ENCODE measurements around the gene SUGCT. TPM values are rescaled to one million over a fixed set of nuclear protein-coding genes. Genes with fewer than 3 reads are reported as not detected.

Gene SUGCT
- total RNA-seq, 1 experiment from 2014 or later, result 1.6 TPM

DNA sequence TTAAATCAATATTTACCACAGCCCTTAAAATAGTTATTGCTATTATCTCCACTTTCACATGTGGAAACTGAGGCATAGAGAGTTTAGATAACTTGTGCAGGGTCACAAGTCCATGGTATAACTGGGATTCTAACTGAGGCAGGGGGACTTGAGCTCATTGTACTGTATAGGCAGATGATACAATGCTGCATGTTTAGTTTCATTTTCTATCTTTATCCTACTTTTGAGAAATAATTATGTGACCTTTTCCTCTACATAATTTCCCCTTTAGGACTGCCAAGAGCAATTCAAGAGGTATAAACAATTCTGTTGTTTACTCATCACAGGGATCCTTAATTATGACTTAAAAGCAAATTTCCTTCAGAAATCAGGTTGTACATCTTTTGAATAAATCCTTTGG, 193.1 kb downstream of the SUGCT start:
- Mint-ChIP-seq H3K36me3 (ENCODE audit: insufficient read depth, unreplicated experiment) (no peaks in the 10 kb centered on the region), H3K4me1 (ENCODE audit: low read depth, unreplicated experiment) (no peaks in the 10 kb centered on the region), H3K4me3 (ENCODE audit: low read depth, unreplicated experiment) (no peak overlapping the region), H3K27me3 (ENCODE audit: unreplicated experiment) (no peaks in the 10 kb centered on the region), H3K27ac (ENCODE audit: unreplicated experiment) (no peak overlapping the region), H3K9me3 (ENCODE audit: low read depth, unreplicated experiment) (no peaks in the 10 kb centered on the region)
- no peak for DNase-seq
- intact Hi-C loops (cut with micrococcal nuclease; ENCODE audit: unreplicated experiment), result loop anchor here (2.0 to 5.0 kb wide), 2 partner anchors 96 to 717 kb away; no protein-coding TSS in a partner anchor
- TF ChIP-seq, protein P1, sequence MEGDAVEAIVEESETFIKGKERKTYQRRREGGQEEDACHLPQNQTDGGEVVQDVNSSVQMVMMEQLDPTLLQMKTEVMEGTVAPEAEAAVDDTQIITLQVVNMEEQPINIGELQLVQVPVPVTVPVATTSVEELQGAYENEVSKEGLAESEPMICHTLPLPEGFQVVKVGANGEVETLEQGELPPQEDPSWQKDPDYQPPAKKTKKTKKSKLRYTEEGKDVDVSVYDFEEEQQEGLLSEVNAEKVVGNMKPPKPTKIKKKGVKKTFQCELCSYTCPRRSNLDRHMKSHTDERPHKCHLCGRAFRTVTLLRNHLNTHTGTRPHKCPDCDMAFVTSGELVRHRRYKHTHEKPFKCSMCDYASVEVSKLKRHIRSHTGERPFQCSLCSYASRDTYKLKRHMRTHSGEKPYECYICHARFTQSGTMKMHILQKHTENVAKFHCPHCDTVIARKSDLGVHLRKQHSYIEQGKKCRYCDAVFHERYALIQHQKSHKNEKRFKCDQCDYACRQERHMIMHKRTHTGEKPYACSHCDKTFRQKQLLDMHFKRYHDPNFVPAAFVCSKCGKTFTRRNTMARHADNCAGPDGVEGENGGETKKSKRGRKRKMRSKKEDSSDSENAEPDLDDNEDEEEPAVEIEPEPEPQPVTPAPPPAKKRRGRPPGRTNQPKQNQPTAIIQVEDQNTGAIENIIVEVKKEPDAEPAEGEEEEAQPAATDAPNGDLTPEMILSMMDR (IDR thresholded peaks at IDR 0.05; ENCODE audit: unreplicated experiment), result no peak
- no TSS peak for BruUV-seq (replicated peaks)
- CTCF ChIA-PET, result interaction anchor here (1.0 kb wide), 1 partner anchor 277 kb away, joined by 6 read pairs; no protein-coding TSS in a partner anchor

DNA sequence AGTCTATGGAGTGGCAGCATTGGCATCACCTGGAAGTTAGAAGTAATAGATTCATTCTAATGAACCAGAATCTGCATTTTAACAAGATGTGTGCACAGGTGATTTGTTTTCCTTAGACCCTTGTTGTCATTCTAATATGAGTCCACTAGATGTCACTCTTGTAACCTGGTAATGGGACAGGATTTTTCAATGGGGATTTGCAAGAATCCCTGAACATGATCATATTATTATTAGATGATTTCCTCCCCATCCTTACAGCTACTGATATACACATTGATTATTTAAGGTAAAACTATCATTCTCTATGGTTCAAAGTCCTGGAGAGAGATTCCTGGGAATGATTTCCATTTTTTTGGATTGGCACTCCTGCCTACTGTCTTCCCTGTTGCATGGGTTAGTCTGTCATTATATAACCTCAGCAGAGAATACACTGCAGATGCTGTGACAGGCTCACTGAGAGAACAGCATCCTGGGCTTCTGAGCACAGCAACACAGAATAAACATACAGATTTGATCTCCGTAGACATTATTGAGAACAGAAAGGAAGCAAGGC, 194.9 kb downstream of the SUGCT start:
- Mint-ChIP-seq H3K4me1 (ENCODE audit: low read depth, unreplicated experiment) (no peaks in the 10 kb centered on the region), H3K27ac (ENCODE audit: unreplicated experiment) (no peak overlapping the region)
- CTCF ChIA-PET, result interaction anchor here (1.1 kb wide), 1 partner anchor 1373 kb away, joined by 3 read pairs; the partner anchor contains the start of gene INHBA

DNA sequence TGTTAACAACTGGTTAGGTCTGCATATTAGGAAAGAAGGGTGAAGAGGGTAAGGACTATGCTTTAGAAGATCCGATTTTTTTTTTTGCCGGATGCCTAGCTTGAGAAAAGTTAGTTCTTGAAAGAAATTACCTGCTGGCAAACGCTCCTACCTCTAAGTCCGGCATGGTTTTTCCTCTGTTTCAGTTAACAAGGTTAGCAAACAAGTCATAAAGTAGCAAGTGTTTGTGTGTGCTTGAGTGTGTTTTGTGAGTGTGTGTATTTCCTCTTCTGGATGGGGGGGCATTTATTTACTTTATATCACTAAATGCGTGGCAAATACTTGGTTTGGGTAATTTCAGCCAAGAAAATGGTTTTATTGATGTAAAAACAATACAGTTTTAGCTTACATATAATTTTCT, 195.6 kb downstream of the SUGCT start:
- H3K4me3 Mint-ChIP-seq (ENCODE audit: low read depth, unreplicated experiment), result no peak overlapping the region

More for the DNA sequence above, 194.9 kb downstream of the SUGCT start:
- intact Hi-C loops (cut with micrococcal nuclease; ENCODE audit: unreplicated experiment), result loop anchor here (1.0 to 5.0 kb wide), 5 partner anchors 97 to 1403 kb away; no protein-coding TSS in a partner anchor
- no peaks in the 10 kb centered on the region for H3K36me3 Mint-ChIP-seq (ENCODE audit: insufficient read depth, unreplicated experiment)
- no peak overlapping the region for H3K4me3 Mint-ChIP-seq (ENCODE audit: low read depth, unreplicated experiment)
- no peaks in the 10 kb centered on the region for H3K9me3 Mint-ChIP-seq (ENCODE audit: low read depth, unreplicated experiment)
- peak; percentile 14 for DNase-seq
- no peaks in the 10 kb centered on the region for H3K27me3 Mint-ChIP-seq (ENCODE audit: unreplicated experiment)
- BruUV-seq (replicated peaks), result no TSS peak
- TF ChIP-seq, protein P1 (IDR thresholded peaks at IDR 0.05; ENCODE audit: unreplicated experiment), result peak; percentile 85

DNA sequence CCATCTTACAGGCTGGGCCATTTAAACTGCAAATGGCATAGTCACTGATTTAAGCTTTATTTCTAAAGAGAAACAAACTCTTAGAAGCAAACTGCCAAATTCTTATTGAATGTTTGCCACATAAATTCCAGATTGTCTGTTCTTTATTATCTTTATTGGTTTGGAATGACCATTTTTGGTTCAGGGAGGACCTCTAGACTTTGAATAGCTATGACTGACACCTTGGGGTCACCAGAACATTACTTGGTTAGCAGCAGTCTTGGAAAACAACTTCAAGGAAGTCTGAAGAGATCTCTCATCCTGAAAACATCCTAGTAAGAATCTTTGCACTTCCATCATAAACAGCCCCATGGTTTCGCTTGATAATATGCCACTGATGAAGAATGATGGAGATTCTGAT, 197.1 kb downstream of the SUGCT start:
- BruUV-seq (replicated peaks), result no TSS peak
- H3K4me1 Mint-ChIP-seq (ENCODE audit: low read depth, unreplicated experiment), result no peaks in the 10 kb centered on the region
- no peak overlapping the region for H3K4me3 Mint-ChIP-seq (ENCODE audit: low read depth, unreplicated experiment)
- H3K27me3 Mint-ChIP-seq (ENCODE audit: unreplicated experiment), result no peaks in the 10 kb centered on the region
- DNase-seq, result no peak
- H3K27ac Mint-ChIP-seq (ENCODE audit: unreplicated experiment), result no peak overlapping the region
- no peaks in the 10 kb centered on the region for H3K36me3 Mint-ChIP-seq (ENCODE audit: insufficient read depth, unreplicated experiment)
- intact Hi-C loops (cut with micrococcal nuclease; ENCODE audit: unreplicated experiment), result no loop called here
- CTCF ChIA-PET, result interaction anchor here (0.9 kb wide), 1 partner anchor 273 kb away, joined by 3 read pairs; no protein-coding TSS in a partner anchor
- peaks cover 4% of the 10 kb centered on the region for H3K9me3 Mint-ChIP-seq (ENCODE audit: low read depth, unreplicated experiment)
- TF ChIP-seq, protein P1 (IDR thresholded peaks at IDR 0.05; ENCODE audit: unreplicated experiment), result no peak

More for the DNA sequence above, 195.6 kb downstream of the SUGCT start:
- CTCF ChIA-PET, result interaction anchor here (1.1 to 1.5 kb wide), 3 partner anchors 98 to 1375 kb away, joined by 3 to 5 read pairs (median 4); partner anchors contain the start of gene INHBA
- TF ChIP-seq, protein P1 (IDR thresholded peaks at IDR 0.05; ENCODE audit: unreplicated experiment), result no peak
- BruUV-seq (replicated peaks), result no TSS peak
- H3K36me3 Mint-ChIP-seq (ENCODE audit: insufficient read depth, unreplicated experiment), result no peaks in the 10 kb centered on the region
- H3K27me3 Mint-ChIP-seq (ENCODE audit: unreplicated experiment), result no peaks in the 10 kb centered on the region
- intact Hi-C loops (cut with micrococcal nuclease; ENCODE audit: unreplicated experiment), result no loop called here
- H3K27ac Mint-ChIP-seq (ENCODE audit: unreplicated experiment), result no peak overlapping the region
- no peaks in the 10 kb centered on the region for H3K4me1 Mint-ChIP-seq (ENCODE audit: low read depth, unreplicated experiment)
- DNase-seq, result no peak
- no peaks in the 10 kb centered on the region for H3K9me3 Mint-ChIP-seq (ENCODE audit: low read depth, unreplicated experiment)

Data from Calu3 (cell line).